Neural cell (in vitro differentiated cells): Measurements from ENCODE around the gene PLXNA2. TPM values are rescaled to one million over a fixed set of nuclear protein-coding genes. Genes with fewer than 3 reads are reported as not detected.

Experiments used
- H2AFZ ChIP-seq: fragments of 200-600, 300-800 bp; sonication (generic), shearing (Covaris generic); 2 replicates; pipeline ENCODE4 v1.6.0; 2014; ENCODE audit warnings: low read depth, mild to moderate bottlenecking, antibody characterized with exemption, low read length, moderate library complexity
- H3F3A ChIP-seq: fragments of 200-600 bp; shearing (Covaris generic); 2 replicates; pipeline ENCODE4 v1.6.1; 2016; ENCODE audit warnings: mild to moderate bottlenecking, moderate library complexity, mixed read lengths, antibody characterized with exemption, low read length; ENCODE audit not compliant: insufficient read depth, poor library complexity, severe bottlenecking
- H3K27ac ChIP-seq: fragments of 200-600, 300-800 bp; sonication (generic), shearing (Covaris generic); 2 replicates; pipeline ENCODE4 v1.5.1; 2014; ENCODE audit warnings: mild to moderate bottlenecking, low read length, moderate library complexity
- H3K27me3 ChIP-seq: fragments of 300-800, 200-600 bp; sonication (generic), shearing (Covaris generic); 2 replicates; pipeline ENCODE4 v1.6.0; 2014; ENCODE audit warnings: mild to moderate bottlenecking, low read depth, low read length, moderate library complexity; ENCODE audit not compliant: insufficient read depth
- H3K36me3 ChIP-seq: fragments of 300-800, 200-600 bp; sonication (generic), shearing (Covaris generic); 2 replicates; pipeline ENCODE4 v1.5.1; 2014; ENCODE audit warnings: mild to moderate bottlenecking, antibody characterized with exemption, low read length, moderate library complexity; ENCODE audit not compliant: insufficient read depth
- H3K4me2 ChIP-seq: fragments of 300-800, 200-600 bp; sonication (generic), shearing (Covaris generic); 2 replicates; pipeline ENCODE4 v1.6.0; 2014; ENCODE audit warnings: mild to moderate bottlenecking, low read length
- H3K4me3 ChIP-seq: fragments of 300-800, 200-600 bp; sonication (generic), shearing (Covaris generic); 2 replicates; pipeline ENCODE4 v1.5.1; 2014; ENCODE audit warnings: mild to moderate bottlenecking, low read length, moderate library complexity
- H3K79me2 ChIP-seq: fragments of 200-600 bp; shearing (Covaris generic); replicated peaks from 2 replicates; pipeline ENCODE4 v1.6.0; 2014; ENCODE audit warnings: mild to moderate bottlenecking, low read length, moderate library complexity; ENCODE audit not compliant: insufficient read depth
- H3K9ac ChIP-seq: fragments of 300-800, 200-600 bp; sonication (generic), shearing (Covaris generic); 2 replicates; pipeline ENCODE4 v1.6.1; 2016; ENCODE audit warnings: mild to moderate bottlenecking, low read length, mixed read lengths
- H3K9me2 ChIP-seq: fragments of 200-600 bp; shearing (Covaris generic); 2 replicates; pipeline ENCODE4 v1.6.1; 2016; ENCODE audit warnings: mild to moderate bottlenecking, low read length, mixed read lengths; ENCODE audit not compliant: insufficient read depth
- H3K9me3 ChIP-seq: fragments of 200-600, 300-800 bp; sonication (generic), shearing (Covaris generic); 2 replicates; pipeline ENCODE4 v1.6.1; 2016; ENCODE audit warnings: mild to moderate bottlenecking, mixed run types, low read length, moderate library complexity, mixed read lengths
- H4K20me1 ChIP-seq: fragments of 200-600 bp; shearing (Covaris generic); 2 replicates; pipeline ENCODE4 v1.6.1; 2016; ENCODE audit warnings: mild to moderate bottlenecking, mixed run types; ENCODE audit not compliant: insufficient read depth
- CTCF ChIP-seq: fragments of 450-650 bp; IDR thresholded peaks from 2 replicates; pipeline ENCODE4 v1.5.1; 2014; ENCODE audit warnings: antibody characterized with exemption, mild to moderate bottlenecking, moderate library complexity; ENCODE audit not compliant: poor library complexity, severe bottlenecking
- EP300 ChIP-seq: fragments of 450-650 bp; conservative IDR thresholded peaks from 2 replicates; pipeline ENCODE4 v1.6.1; 2014; ENCODE audit warnings: antibody characterized with exemption, mild to moderate bottlenecking, moderate library complexity; ENCODE audit not compliant: poor library complexity, severe bottlenecking
- EZH2 ChIP-seq: fragments of 200-600, 300-800 bp; shearing (Covaris generic), sonication (generic); IDR thresholded peaks from 2 replicates; pipeline ENCODE4 v1.6.1; 2014; ENCODE audit warnings: antibody characterized with exemption, low read length, borderline replicate concordance, mild to moderate bottlenecking; ENCODE audit not compliant: insufficient read depth, poor library complexity, severe bottlenecking
- MXI1 ChIP-seq: fragments of 450-650 bp; conservative IDR thresholded peaks from 2 replicates; pipeline ENCODE4 v1.6.1; 2014; ENCODE audit warnings: antibody characterized with exemption, mild to moderate bottlenecking; ENCODE audit not compliant: poor library complexity, severe bottlenecking
- POLR2AphosphoS5 ChIP-seq: IDR thresholded peaks from 2 replicates; pipeline ENCODE4 v1.6.1; 2012
- RAD21 ChIP-seq: fragments of 450-650 bp; conservative IDR thresholded peaks from 2 replicates; pipeline ENCODE4 v1.6.1; 2014; ENCODE audit warnings: antibody characterized with exemption, mild to moderate bottlenecking, moderate library complexity
- REST ChIP-seq: IDR thresholded peaks from 2 replicates; pipeline ENCODE4 v1.6.1; 2012; ENCODE audit warnings: borderline replicate concordance
- SMC3 ChIP-seq: fragments of 450-650 bp; conservative IDR thresholded peaks from 2 replicates; pipeline ENCODE4 v1.6.1; 2014; ENCODE audit warnings: antibody characterized with exemption, mild to moderate bottlenecking, moderate library complexity; ENCODE audit not compliant: poor library complexity
- TAF1 ChIP-seq: IDR thresholded peaks from 2 replicates; pipeline ENCODE4 v1.6.1; 2012; ENCODE audit warnings: low read depth
- polyA plus RNA-seq: library from polyadenylated mRNA; depleted of rRNA; stranded (reverse); fragments of >200 nt; gene quantifications from 2 replicates; pipeline ENCODE4 v1.2.3, GENCODE V29; 2014

The PLXNA2 gene
- polyA plus RNA-seq, 1 donor from 2014 or later, result 30.6 TPM

- Histone ChIP-seq H3K27ac (no peak overlapping the region), H3K36me3 (no peaks in the 10 kb centered on the region), H3K4me2 (no peak overlapping the region), H3K9me3 (no peaks in the 10 kb centered on the region), H3K4me3 (no peak overlapping the region), H3K9me2 (no peaks in the 10 kb centered on the region), H3F3A (no peaks in the 10 kb centered on the region), H2AFZ (no peak overlapping the region), H3K79me2 (no peaks in the 10 kb centered on the region), H3K9ac (no peak overlapping the region), H4K20me1 (peaks cover 9% of the 10 kb centered on the region), H3K27me3 (no peaks in the 10 kb centered on the region)
- no peak for TF ChIP-seq MXI1
- no peak for TF ChIP-seq CTCF
- TF ChIP-seq RAD21, result no peak
- no peak for TF ChIP-seq POLR2AphosphoS5
- no peak for TF ChIP-seq EZH2
- TF ChIP-seq TAF1, result no peak
- TF ChIP-seq REST, result no peak
- no peak for TF ChIP-seq EP300
- TF ChIP-seq SMC3, result no peak
Measured at GRCh38 chr1:208179961-208180409, 64.2 kb downstream of the PLXNA2 start.

GRCh38 chr1:208179263-208179816, 64.8 kb downstream of the PLXNA2 start:
- Histone ChIP-seq H3K9ac (no peak overlapping the region), H3K79me2 (no peaks in the 10 kb centered on the region), H3K27me3 (no peaks in the 10 kb centered on the region), H3K27ac (no peak overlapping the region), H3K36me3 (no peaks in the 10 kb centered on the region), H3K9me2 (no peaks in the 10 kb centered on the region), H3K9me3 (no peaks in the 10 kb centered on the region), H3F3A (no peaks in the 10 kb centered on the region), H2AFZ (no peak overlapping the region), H4K20me1 (peaks cover 13% of the 10 kb centered on the region), H3K4me3 (no peak overlapping the region), H3K4me2 (no peak overlapping the region)
- TF ChIP-seq MXI1 (no peak), RAD21 (no peak), EZH2 (no peak), EP300 (no peak), TAF1 (no peak), REST (no peak), CTCF (no peak), POLR2AphosphoS5 (no peak), SMC3 (no peak)
